Measurements from ENCODE around the gene DUS2. TPM values are rescaled to one million over a fixed set of nuclear protein-coding genes. Genes with fewer than 3 reads are reported as not detected.
A peak's percentile ranks its signal among the peaks of the same experiment; 100 is the strongest.

Gene DUS2
- total and polyA plus RNA-seq, 11 donors: 3.8 to 11.5 (median 7.2) TPM

- no peak for DNase-seq
- H3K4me1 ChIP-seq: no peaks in the 10 kb centered on the region
- 91 to 98% (median 96%) methylated on average over 2 of the region's 2 CpGs for WGBS, 4 donors
- TF ChIP-seq POLR2A (IDR thresholded peaks at IDR 0.05) (no peak), CTCF (IDR thresholded peaks at IDR 0.05) (no peak)
- no peak overlapping the region for H3K27ac ChIP-seq
- no peak overlapping the region for H3K4me3 ChIP-seq
- intact Hi-C loops (cut with DNase I): loop anchor here in 2 of 10 donors (10.0 kb wide), 3 partner anchors 97 to 217 kb away; partner anchors contain the start of genes CTRL (in 1 of the 2), NRN1L (in 1 of the 2) and PSMB10 (in 1 of the 2)
- ATAC-seq: no peak
- no peaks in the 10 kb centered on the region for H3K9me3 ChIP-seq
- H3K27me3 ChIP-seq: no peaks in the 10 kb centered on the region
- peaks cover 0 to 29% (median 14%) of the 10 kb centered on the region in 9 donors for H3K36me3 ChIP-seq
Observed at GRCh38 chr16:68031951-68032350, 8.9 kb downstream of the DUS2 start.

- H3K27me3 ChIP-seq: no peaks in the 10 kb centered on the region
- TF ChIP-seq POLR2A (IDR thresholded peaks at IDR 0.05) (no peak), CTCF (IDR thresholded peaks at IDR 0.05) (no peak)
- peaks cover 0 to 7% (median 0%) of the 10 kb centered on the region in 12 donors for H3K4me1 ChIP-seq
- H3K4me3 ChIP-seq: no peak overlapping the region
- 95 to 100% (median 96%) methylated on average over 2 of the region's 2 CpGs for WGBS, 4 donors
- no peaks in the 10 kb centered on the region for H3K9me3 ChIP-seq
- H3K27ac ChIP-seq: no peak overlapping the region
- intact Hi-C loops (cut with DNase I): loop anchor here in 2 of 10 donors (10.0 kb wide), 3 partner anchors 98 to 218 kb away; partner anchors contain the start of genes CTRL (in 1 of the 2), NRN1L (in 1 of the 2) and PSMB10 (in 1 of the 2)
- no peak for DNase-seq
- peaks cover 0 to 18% (median 7%) of the 10 kb centered on the region in 9 donors for H3K36me3 ChIP-seq
- no peak for ATAC-seq
Observed at GRCh38 chr16:68033101-68033500, 10.0 kb downstream of the DUS2 start.

GRCh38 chr16:68035227-68035626 lies 12.1 kb downstream of the DUS2 start:
- no peaks in the 10 kb centered on the region for H3K27me3 ChIP-seq
- H3K4me1 ChIP-seq: peaks cover 0 to 19% (median 0%) of the 10 kb centered on the region in 12 donors
- WGBS, 4 donors: 72 to 81% (median 75%) methylated on average over 2 of the region's 2 CpGs
- no peaks in the 10 kb centered on the region for H3K9me3 ChIP-seq
- H3K36me3 ChIP-seq: peaks cover 0 to 17% (median 6%) of the 10 kb centered on the region in 9 donors
- intact Hi-C loops (cut with DNase I): loop anchor here in 4 of 10 donors (5.0 to 10.0 kb wide), 4 partner anchors 100 to 220 kb away; partner anchors contain the start of genes CTRL (in 1 of the 4), NRN1L (in 1 of the 4) and PSMB10 (in 1 of the 4)
- no peak for TF ChIP-seq CTCF (IDR thresholded peaks at IDR 0.05)
- TF ChIP-seq POLR2A (IDR thresholded peaks at IDR 0.05): no peak
- H3K4me3 ChIP-seq: no peak overlapping the region
- no peak for DNase-seq
- no peak overlapping the region for H3K27ac ChIP-seq
- no peak for ATAC-seq

GRCh38 chr16:68037841-68038597 lies 14.9 kb downstream of the DUS2 start:
- Histone ChIP-seq H3K36me3 (peaks cover 0 to 23% (median 3%) of the 10 kb centered on the region in 9 donors), H3K27me3 (no peaks in the 10 kb centered on the region), H3K4me1 (peaks cover 0 to 42% (median 0%) of the 10 kb centered on the region in 12 donors), H3K4me3 (peak overlapping the region in 1 of 12 donors; percentile 15), H3K27ac (peak overlapping the region in 4 of 12 donors; percentile 14 to 76 (median 34)), H3K9me3 (no peaks in the 10 kb centered on the region)
- ATAC-seq (no peak), DNase-seq (no peak)
- intact Hi-C loops (cut with DNase I): loop anchor here in 4 of 10 donors (5.0 to 10.0 kb wide), 4 partner anchors 103 to 223 kb away; partner anchors contain the start of genes CTRL (in 1 of the 4), NRN1L (in 1 of the 4) and PSMB10 (in 1 of the 4)
- no peak for TF ChIP-seq CTCF (IDR thresholded peaks at IDR 0.05)
- no peak for TF ChIP-seq POLR2A (IDR thresholded peaks at IDR 0.05)
- WGBS, 4 donors: 74 to 84% (median 80%) methylated on average over 9 of the region's 9 CpGs
